Measurements from ENCODE around the gene NFE2L3. TPM values are rescaled to one million over a fixed set of nuclear protein-coding genes. Genes with fewer than 3 reads are reported as not detected.
"Not testable (repeated sequence)": the region's sequence is repeated elsewhere in the genome, so short reads cannot be mapped to it uniquely, and the experiment has no call there.

NFE2L3 gene
- total and polyA plus RNA-seq, 4 donors, result 4.0 to 12.5 (median 8.7) TPM

DNA sequence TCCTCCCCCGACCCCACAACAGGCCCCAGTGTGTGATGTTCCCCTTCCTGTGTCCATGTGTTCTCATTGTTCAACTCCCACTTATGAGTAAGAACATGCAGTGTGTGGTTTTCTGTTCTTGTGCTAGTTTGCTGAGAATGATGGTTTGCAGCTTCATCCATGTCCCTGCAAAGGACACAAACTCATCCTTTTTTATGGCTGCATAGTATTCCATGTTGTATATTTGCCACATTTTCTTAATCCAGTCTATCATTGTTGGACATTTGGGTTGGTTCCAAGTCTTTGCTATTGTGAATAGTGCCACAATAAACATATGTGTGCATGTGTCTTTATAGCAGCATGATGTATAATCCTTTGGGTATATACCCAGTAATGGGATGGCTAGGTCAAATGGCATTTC, 11.8 kb downstream of the NFE2L3 start:
- not testable (repeated sequence) for H3K4me1 ChIP-seq (ENCODE audit: control insufficient read depth, insufficient read depth, low read length); DNase-seq (ENCODE audit: low read depth in 4 of 6, low spot score in 6 of 6); H3K9me3 ChIP-seq (ENCODE audit: control insufficient read depth, insufficient read depth, low read length); H3K36me3 ChIP-seq (ENCODE audit: control insufficient read depth, insufficient read depth, low read length); H3K4me3 ChIP-seq (ENCODE audit: low read depth, low read length); H3K27ac ChIP-seq (ENCODE audit: low read depth, low read length); H3K27me3 ChIP-seq (ENCODE audit: control insufficient read depth, insufficient read depth, low read length)
- WGBS (ENCODE audit: insufficient coverage), result no CpG with 5 or more reads among the region's 1 CpG

DNA sequence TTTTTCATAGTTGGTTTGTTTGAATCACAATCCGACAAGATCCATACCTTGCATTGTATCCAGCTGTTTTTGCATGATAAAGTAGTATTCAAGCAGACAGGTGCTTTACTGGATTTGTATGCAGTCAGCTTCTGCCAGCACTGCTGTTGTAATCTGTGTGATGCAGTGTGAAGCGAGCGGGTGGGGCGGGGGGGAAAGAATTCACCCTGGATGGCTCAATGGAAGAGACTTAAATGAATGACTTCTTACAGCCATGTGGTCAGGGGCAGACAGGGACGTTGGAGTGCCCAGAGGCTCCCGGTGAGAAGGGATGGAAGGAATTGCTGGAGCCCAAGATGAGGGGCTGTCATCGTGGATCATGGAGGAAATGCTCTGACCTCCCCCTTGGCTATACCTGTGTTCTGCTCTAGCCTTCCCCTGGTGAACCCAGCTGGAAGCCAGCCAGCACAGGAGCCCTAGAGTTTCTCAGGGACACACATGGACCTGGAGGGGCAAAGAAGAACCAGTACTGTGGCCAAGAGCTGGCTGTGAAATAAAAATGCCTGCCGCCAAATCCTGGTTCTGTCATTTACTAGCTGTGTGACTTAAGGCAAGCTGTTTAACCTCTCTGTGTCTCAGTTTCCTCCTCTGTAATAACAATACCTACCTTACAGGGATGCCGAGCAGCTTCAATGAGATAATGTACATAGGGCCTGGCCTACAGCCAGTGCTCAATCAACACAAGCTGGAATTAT, 14.1 kb downstream of the NFE2L3 start:
- DNase-seq (ENCODE audit: low read depth in 4 of 6, low spot score in 6 of 6), result peak in 1 of 6 donors; percentile 27
- 40% methylated on average over 7 of the region's 9 CpGs for WGBS (ENCODE audit: insufficient coverage)
- Histone ChIP-seq H3K27me3 (ENCODE audit: control insufficient read depth, insufficient read depth, low read length) (no peaks in the 10 kb centered on the region), H3K36me3 (ENCODE audit: control insufficient read depth, insufficient read depth, low read length) (no peaks in the 10 kb centered on the region), H3K4me1 (ENCODE audit: control insufficient read depth, insufficient read depth, low read length) (peaks cover 3% of the 10 kb centered on the region), H3K9me3 (ENCODE audit: control insufficient read depth, insufficient read depth, low read length) (no peaks in the 10 kb centered on the region), H3K4me3 (ENCODE audit: low read depth, low read length) (no peak overlapping the region), H3K27ac (ENCODE audit: low read depth, low read length) (no peak overlapping the region)

- Histone ChIP-seq H3K4me3 (ENCODE audit: low read depth, low read length) (no peak overlapping the region), H3K36me3 (ENCODE audit: control insufficient read depth, insufficient read depth, low read length) (no peaks in the 10 kb centered on the region), H3K27me3 (ENCODE audit: control insufficient read depth, insufficient read depth, low read length) (no peaks in the 10 kb centered on the region), H3K4me1 (ENCODE audit: control insufficient read depth, insufficient read depth, low read length) (peaks cover 3% of the 10 kb centered on the region), H3K27ac (ENCODE audit: low read depth, low read length) (no peak overlapping the region), H3K9me3 (ENCODE audit: control insufficient read depth, insufficient read depth, low read length) (no peaks in the 10 kb centered on the region)
- WGBS (ENCODE audit: insufficient coverage), result 73% methylated on average over 3 of the region's 5 CpGs
- no peak for DNase-seq (ENCODE audit: low read depth in 4 of 6, low spot score in 6 of 6)
Observed at GRCh38 chr7:26166684-26167266, 14.8 kb downstream of the NFE2L3 start.

- peaks cover 3% of the 10 kb centered on the region for H3K4me1 ChIP-seq (ENCODE audit: control insufficient read depth, insufficient read depth, low read length)
- no peak overlapping the region for H3K27ac ChIP-seq (ENCODE audit: low read depth, low read length)
- H3K9me3 ChIP-seq (ENCODE audit: control insufficient read depth, insufficient read depth, low read length), result no peaks in the 10 kb centered on the region
- no peaks in the 10 kb centered on the region for H3K36me3 ChIP-seq (ENCODE audit: control insufficient read depth, insufficient read depth, low read length)
- DNase-seq (ENCODE audit: low read depth in 4 of 6, low spot score in 6 of 6), result no peak
- no CpG with 5 or more reads among the region's 3 CpGs for whole genome bisulfite sequencing (ENCODE audit: insufficient coverage)
- H3K27me3 ChIP-seq (ENCODE audit: control insufficient read depth, insufficient read depth, low read length), result no peaks in the 10 kb centered on the region
- H3K4me3 ChIP-seq (ENCODE audit: low read depth, low read length), result no peak overlapping the region
Observed at GRCh38 chr7:26167303-26167934, 15.4 kb downstream of the NFE2L3 start.

DNA sequence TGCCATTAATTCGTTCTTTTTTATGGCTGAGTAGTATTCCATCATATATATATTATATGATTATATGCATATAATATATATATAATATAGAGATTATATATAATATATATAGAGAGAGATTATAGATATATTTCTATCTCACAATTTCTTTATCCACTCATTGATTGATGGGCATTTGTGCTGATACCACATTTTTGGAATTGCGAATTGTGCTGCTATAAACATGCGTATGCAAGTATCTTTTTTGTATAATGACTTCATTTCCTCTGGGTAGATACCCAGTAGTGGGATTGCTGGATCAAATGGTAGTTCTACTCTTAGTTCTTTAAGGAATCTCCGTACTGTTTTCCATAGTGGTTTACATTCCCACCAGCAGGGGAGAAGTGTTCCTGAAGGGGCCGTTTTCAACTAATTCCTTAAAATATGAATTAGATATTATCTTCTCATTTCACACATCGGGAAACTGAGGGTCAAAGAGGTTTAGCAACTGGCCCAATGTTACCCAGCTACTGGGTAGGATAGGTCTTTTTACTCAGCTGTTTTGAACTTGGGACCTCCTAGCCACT, 16.5 kb downstream of the NFE2L3 start:
- H3K4me3 ChIP-seq (ENCODE audit: low read depth, low read length), result no peak overlapping the region
- no peaks in the 10 kb centered on the region for H3K27me3 ChIP-seq (ENCODE audit: control insufficient read depth, insufficient read depth, low read length)
- H3K4me1 ChIP-seq (ENCODE audit: control insufficient read depth, insufficient read depth, low read length), result peaks cover 3% of the 10 kb centered on the region
- WGBS (ENCODE audit: insufficient coverage), result no CpG with 5 or more reads among the region's 6 CpGs
- H3K36me3 ChIP-seq (ENCODE audit: control insufficient read depth, insufficient read depth, low read length), result no peaks in the 10 kb centered on the region
- no peaks in the 10 kb centered on the region for H3K9me3 ChIP-seq (ENCODE audit: control insufficient read depth, insufficient read depth, low read length)
- no peak for DNase-seq (ENCODE audit: low read depth in 4 of 6, low spot score in 6 of 6)
- H3K27ac ChIP-seq (ENCODE audit: low read depth, low read length), result no peak overlapping the region

- no peak overlapping the region for H3K4me3 ChIP-seq (ENCODE audit: low read depth, low read length)
- peaks cover 3% of the 10 kb centered on the region for H3K4me1 ChIP-seq (ENCODE audit: control insufficient read depth, insufficient read depth, low read length)
- H3K36me3 ChIP-seq (ENCODE audit: control insufficient read depth, insufficient read depth, low read length), result no peaks in the 10 kb centered on the region
- DNase-seq (ENCODE audit: low read depth in 4 of 6, low spot score in 6 of 6), result no peak
- no peaks in the 10 kb centered on the region for H3K27me3 ChIP-seq (ENCODE audit: control insufficient read depth, insufficient read depth, low read length)
- no peaks in the 10 kb centered on the region for H3K9me3 ChIP-seq (ENCODE audit: control insufficient read depth, insufficient read depth, low read length)
- 83% methylated on average over 1 of the region's 3 CpGs for WGBS (ENCODE audit: insufficient coverage)
- no peak overlapping the region for H3K27ac ChIP-seq (ENCODE audit: low read depth, low read length)
Observed at GRCh38 chr7:26169271-26169670, 17.3 kb downstream of the NFE2L3 start.

- no peak for DNase-seq (ENCODE audit: low read depth in 4 of 6, low spot score in 6 of 6)
- Histone ChIP-seq H3K27ac (ENCODE audit: low read depth, low read length) (no peak overlapping the region), H3K4me1 (ENCODE audit: control insufficient read depth, insufficient read depth, low read length) (peaks cover 3% of the 10 kb centered on the region), H3K9me3 (ENCODE audit: control insufficient read depth, insufficient read depth, low read length) (no peaks in the 10 kb centered on the region), H3K27me3 (ENCODE audit: control insufficient read depth, insufficient read depth, low read length) (no peaks in the 10 kb centered on the region), H3K4me3 (ENCODE audit: low read depth, low read length) (no peak overlapping the region), H3K36me3 (ENCODE audit: control insufficient read depth, insufficient read depth, low read length) (no peaks in the 10 kb centered on the region)
- WGBS (ENCODE audit: insufficient coverage), result 100% methylated on average over 1 of the region's 1 CpG
Observed at GRCh38 chr7:26170663-26171062, 18.7 kb downstream of the NFE2L3 start.

- H3K4me3 ChIP-seq (ENCODE audit: low read depth, low read length), result no peak overlapping the region
- H3K9me3 ChIP-seq (ENCODE audit: control insufficient read depth, insufficient read depth, low read length), result no peaks in the 10 kb centered on the region
- H3K4me1 ChIP-seq (ENCODE audit: control insufficient read depth, insufficient read depth, low read length), result no peaks in the 10 kb centered on the region
- DNase-seq (ENCODE audit: low read depth in 4 of 6, low spot score in 6 of 6), result no peak
- no peaks in the 10 kb centered on the region for H3K36me3 ChIP-seq (ENCODE audit: control insufficient read depth, insufficient read depth, low read length)
- H3K27me3 ChIP-seq (ENCODE audit: control insufficient read depth, insufficient read depth, low read length), result no peaks in the 10 kb centered on the region
- no peak overlapping the region for H3K27ac ChIP-seq (ENCODE audit: low read depth, low read length)
- WGBS (ENCODE audit: insufficient coverage), result no CpG with 5 or more reads among the region's 2 CpGs
Observed at GRCh38 chr7:26171601-26172000, 19.6 kb downstream of the NFE2L3 start.

DNA sequence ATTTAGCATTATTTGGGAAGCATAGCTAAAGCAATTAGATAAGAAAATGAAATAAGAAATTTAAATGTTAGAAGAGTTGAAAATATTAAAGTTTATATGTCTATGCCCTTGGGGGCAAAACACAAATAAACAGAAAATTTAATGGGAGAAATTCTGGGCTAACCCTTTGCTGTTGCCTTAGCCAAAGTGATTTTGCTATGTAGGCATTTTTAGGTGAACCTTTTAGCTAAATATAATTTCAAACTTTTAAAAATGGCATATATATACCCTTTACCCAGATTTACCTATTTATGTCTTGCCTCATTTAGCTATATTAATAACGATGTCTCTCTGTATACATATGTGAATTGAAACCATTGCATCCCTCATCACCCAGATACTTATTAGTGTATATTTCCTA, 20.1 kb downstream of the NFE2L3 start:
- no CpG with 5 or more reads among the region's 1 CpG for WGBS (ENCODE audit: insufficient coverage)
- Histone ChIP-seq H3K4me1 (ENCODE audit: control insufficient read depth, insufficient read depth, low read length) (no peaks in the 10 kb centered on the region), H3K9me3 (ENCODE audit: control insufficient read depth, insufficient read depth, low read length) (no peaks in the 10 kb centered on the region), H3K36me3 (ENCODE audit: control insufficient read depth, insufficient read depth, low read length) (no peaks in the 10 kb centered on the region), H3K27me3 (ENCODE audit: control insufficient read depth, insufficient read depth, low read length) (no peaks in the 10 kb centered on the region), H3K4me3 (ENCODE audit: low read depth, low read length) (no peak overlapping the region), H3K27ac (ENCODE audit: low read depth, low read length) (no peak overlapping the region)
- DNase-seq (ENCODE audit: low read depth in 4 of 6, low spot score in 6 of 6), result no peak
